ENCODE data around the gene PDE10A. TPM values are rescaled to one million over a fixed set of nuclear protein-coding genes. Genes with fewer than 3 reads are reported as not detected.
A peak's percentile ranks its signal among the peaks of the same experiment; 100 is the strongest.

PDE10A gene
- total and polyA plus RNA-seq, 2 of the 8 experiments (the other 6 are each of a cell fraction or from before 2014, with no cell fraction given), result 1.1 to 2.4 TPM

- Histone ChIP-seq H3K27me3 (replicated peaks in 1 of 4; ENCODE audit: control insufficient read depth in 3 of 4, extremely low read depth in 1 of 4, insufficient read depth in 3 of 4, low read length in 3 of 4) (no peaks in the 10 kb centered on the region), H3K14ac (ENCODE audit: insufficient read length) (no peak overlapping the region), H4K20me1 (replicated peaks in 1 of 2; ENCODE audit: control insufficient read depth in 1 of 2, insufficient read depth in 2 of 2, low read length in 2 of 2) (no peaks in the 10 kb centered on the region), H2BK12ac (ENCODE audit: low read depth, low read length) (peak overlapping the region; percentile 75; the same call in 1 of the 2 replicates), H3K27ac (ENCODE audit: low read depth, low read length) (no peak overlapping the region), H4K5ac (ENCODE audit: insufficient read length, low read depth, low read length) (no peak overlapping the region), H3K4ac (replicated peaks; ENCODE audit: insufficient read length, low read depth, low read length) (no peak overlapping the region), H3K23ac (ENCODE audit: insufficient read length) (no peak overlapping the region), H2AK5ac (ENCODE audit: low read depth, low read length) (peak overlapping the region; percentile 39; the same call in 1 of the 2 replicates), H2BK20ac (ENCODE audit: low read length) (no peak overlapping the region), H3K9ac (replicated peaks in 1 of 4; ENCODE audit: extremely low read depth in 1 of 4, low read depth in 3 of 4, low read length in 3 of 4) (no peak overlapping the region), H3K23me2 (ENCODE audit: low read depth, low read length) (0 out of 2 replicates have a peak, but pooled peaks cover 2% of the 10 kb centered on the region), H3K36me3 (ENCODE audit: control insufficient read depth in 2 of 4, insufficient read depth in 4 of 4, low read length in 3 of 4) (no peaks in the 10 kb centered on the region), H3K79me2 (ENCODE audit: control insufficient read depth in 1 of 2, insufficient read depth in 2 of 2, low read length in 2 of 2) (no peaks in the 10 kb centered on the region), H4K91ac (replicated peaks; ENCODE audit: insufficient read length, low read length) (no peak overlapping the region), H2AFZ (ENCODE audit: low read length) (no peak overlapping the region), H3K9me3 (ENCODE audit: insufficient read depth in 2 of 2, low read depth in 1 of 2, low read length in 1 of 2) (no peaks in the 10 kb centered on the region; a peak in 1 of 4 replicates), H4K8ac (ENCODE audit: extremely low read depth, insufficient read depth, low read length) (no peak overlapping the region), H2BK5ac (ENCODE audit: low read depth, low read length) (no peak overlapping the region; the same call in 1 of the 2 replicates), H3K4me3 (ENCODE audit: extremely low read depth in 1 of 4, insufficient read depth in 2 of 4, low read depth in 3 of 4, low read length in 4 of 4) (no peak overlapping the region), H3K79me1 (ENCODE audit: low read depth, low read length) (no peaks in the 10 kb centered on the region), H3K4me1 (replicated peaks in 1 of 4; ENCODE audit: control insufficient read depth in 3 of 4, insufficient read depth in 4 of 4, low read length in 3 of 4) (no peaks in the 10 kb centered on the region; a peak in 1 of 7 replicates), H2BK15ac (ENCODE audit: low read length) (no peak overlapping the region; the same call in 1 of the 2 replicates), H2BK120ac (replicated peaks; ENCODE audit: low read depth, low read length) (no peak overlapping the region), H3K56ac (replicated peaks; ENCODE audit: insufficient read length, low read depth, low read length) (no peak overlapping the region), H3K18ac (ENCODE audit: extremely low read depth, low read length) (no peak overlapping the region; the same call in 1 of the 2 replicates), H3K4me2 (ENCODE audit: insufficient read depth in 1 of 2, low read depth in 2 of 2, low read length in 2 of 2) (no peak overlapping the region)
- WGBS, 2 experiments (ENCODE audit: extremely low coverage in 1 of 2, insufficient coverage in 1 of 2, insufficient read length in 1 of 2, insufficient replicate concordance in 2 of 2, low coverage in 1 of 2, low lambda C conversion rate in 2 of 2, missing lambda C conversion rate in 1 of 2), result 84% methylated on average over 4 of the region's 23 CpGs; no CpG with 5 or more reads in 1 of the 2 experiments
- no peak for FAIRE-seq
- ChIA-PET POLR2A (ENCODE audit: partially characterized antibody) (no interaction called here), CTCF (ENCODE audit: partially characterized antibody) (no interaction called here)
- no peak for DNase-seq (ENCODE audit: low read depth in 1 of 2, low spot score in 2 of 2)
- TF ChIP-seq SUZ12 (IDR thresholded peaks at IDR 0.05; ENCODE audit: low read length) (no peak), BACH1 (IDR thresholded peaks at IDR 0.05; ENCODE audit: low read length) (no peak), SP2 (IDR thresholded peaks at IDR 0.05; ENCODE audit: low read length) (no peak), GTF2F1 (IDR thresholded peaks at IDR 0.05; ENCODE audit: borderline replicate concordance, low read depth, low read length) (no peak), SRF (IDR thresholded peaks at IDR 0.05; ENCODE audit: low read depth, low read length) (no peak), CTCF (IDR thresholded peaks at IDR 0.05; ENCODE audit: control extremely low read depth in 1 of 3, insufficient read depth in 1 of 3, low read depth in 1 of 3, low read length in 3 of 3) (no peak), POLR2AphosphoS5 (IDR thresholded peaks at IDR 0.05; ENCODE audit: low read depth, low read length) (no peak)
Observed at GRCh38 chr6:165708985-165709576, 46.0 kb upstream of the PDE10A start.
